HFFc6 (cell line): ENCODE data around the gene MCTP2. TPM values are rescaled to one million over a fixed set of nuclear protein-coding genes. Genes with fewer than 3 reads are reported as not detected.

Source experiments
- DNase-seq: peaks from one replicate; pipeline ENCODE4 v3.0.0-alpha.2; 2018
- H3K27ac Mint-ChIP-seq: 2 replicates; pipeline ENCODE4 v1.8.0; 2020; ENCODE audit warnings: mild to moderate bottlenecking, mixed read lengths
- H3K27me3 Mint-ChIP-seq: 2 replicates; pipeline ENCODE4 v1.8.0; 2021; ENCODE audit warnings: mild to moderate bottlenecking, moderate library complexity, mixed read lengths; ENCODE audit not compliant: insufficient read depth
- H3K36me3 Mint-ChIP-seq: 2 replicates; pipeline ENCODE4 v1.8.0; 2021; ENCODE audit warnings: low read depth, mixed read lengths
- H3K4me1 Mint-ChIP-seq: 2 replicates; pipeline ENCODE4 v1.8.0; 2020; ENCODE audit warnings: low read depth, mixed read lengths
- H3K4me3 Mint-ChIP-seq: 2 replicates; pipeline ENCODE4 v1.8.0; 2020; ENCODE audit warnings: mild to moderate bottlenecking, moderate library complexity, mixed read lengths
- H3K9me3 Mint-ChIP-seq: 2 replicates; pipeline ENCODE4 v1.8.0; 2020; ENCODE audit warnings: mild to moderate bottlenecking, mixed read lengths
- CTCF ChIP-seq: fragments of 200-600 bp; sonication (generic); IDR thresholded peaks from 2 replicates; pipeline ENCODE4 v1.5.0; 2021; ENCODE audit warnings: antibody characterized with exemption, mild to moderate bottlenecking
- total RNA-seq, 6 experiments: library from RNA; stranded (reverse); fragmentation: NEBNext Ultra II Directional; extraction: Animal tissue kit (Norgen Biotek cat#: 25700); gene quantifications; 2 replicates in 1 of 6; 3 replicates in 5 of 6; pipeline ENCODE4 v1.2.3, GENCODE V29; 2021

Gene MCTP2
- total RNA-seq, 6 experiments from 2014 or later, result 0.63 to 4.4 (median 1.0) TPM

- Mint-ChIP-seq H3K4me3 (no peak overlapping the region), H3K9me3 (peaks cover 17% of the 10 kb centered on the region; the same call in 1 of the 2 replicates), H3K27ac (no peak overlapping the region; the same call in 1 of the 2 replicates), H3K27me3 (no peaks in the 10 kb centered on the region; the same call in 1 of the 2 replicates), H3K36me3 (no peaks in the 10 kb centered on the region), H3K4me1 (peaks cover 9% of the 10 kb centered on the region; the same call in 1 of the 2 replicates)
- no peak for TF ChIP-seq CTCF
- no peak for DNase-seq
Measured at GRCh38 chr15:94262201-94262600, 30.8 kb downstream of the MCTP2 start.

- peaks cover 22% of the 10 kb centered on the region for H3K9me3 Mint-ChIP-seq
- peak; percentile 71 for DNase-seq
- no peak for TF ChIP-seq CTCF
- no peaks in the 10 kb centered on the region; the same call in 1 of the 2 replicates for H3K36me3 Mint-ChIP-seq
- H3K4me1 Mint-ChIP-seq, result peaks cover 9% of the 10 kb centered on the region; the same call in 1 of the 2 replicates
- H3K27me3 Mint-ChIP-seq, result no peaks in the 10 kb centered on the region; the same call in 1 of the 2 replicates
- peak overlapping the region; percentile 88; the same call in 1 of the 2 replicates for H3K27ac Mint-ChIP-seq
- peak overlapping the region; percentile 58; the same call in 1 of the 2 replicates for H3K4me3 Mint-ChIP-seq
Measured at GRCh38 chr15:94263341-94264273, 32.2 kb downstream of the MCTP2 start.

GRCh38 chr15:94265009-94265408, 33.6 kb downstream of the MCTP2 start:
- no peaks in the 10 kb centered on the region; the same call in 1 of the 2 replicates for H3K36me3 Mint-ChIP-seq
- peaks cover 9% of the 10 kb centered on the region; the same call in 1 of the 2 replicates for H3K4me1 Mint-ChIP-seq
- no peaks in the 10 kb centered on the region for H3K27me3 Mint-ChIP-seq
- no peak overlapping the region for H3K27ac Mint-ChIP-seq
- DNase-seq, result no peak
- no peak overlapping the region for H3K4me3 Mint-ChIP-seq
- H3K9me3 Mint-ChIP-seq, result peaks cover 18% of the 10 kb centered on the region
- no peak for TF ChIP-seq CTCF

GRCh38 chr15:94265982-94266381, 34.6 kb downstream of the MCTP2 start:
- no peak for TF ChIP-seq CTCF
- Mint-ChIP-seq H3K27me3 (no peaks in the 10 kb centered on the region), H3K4me3 (no peak overlapping the region), H3K27ac (no peak overlapping the region), H3K9me3 (peaks cover 15% of the 10 kb centered on the region), H3K4me1 (peaks cover 9% of the 10 kb centered on the region; the same call in 1 of the 2 replicates), H3K36me3 (no peaks in the 10 kb centered on the region; the same call in 1 of the 2 replicates)
- no peak for DNase-seq

GRCh38 chr15:94266789-94267188, 35.4 kb downstream of the MCTP2 start:
- H3K27me3 Mint-ChIP-seq, result no peaks in the 10 kb centered on the region
- no peak for TF ChIP-seq CTCF
- H3K4me3 Mint-ChIP-seq, result no peak overlapping the region
- DNase-seq, result no peak
- peaks cover 12% of the 10 kb centered on the region for H3K9me3 Mint-ChIP-seq
- peaks cover 9% of the 10 kb centered on the region; the same call in 1 of the 2 replicates for H3K4me1 Mint-ChIP-seq
- no peaks in the 10 kb centered on the region; the same call in 1 of the 2 replicates for H3K36me3 Mint-ChIP-seq
- H3K27ac Mint-ChIP-seq, result no peak overlapping the region
